HG03342 (cell line): ENCODE results near the gene CRYGS.
"Not testable (repeated sequence)": the region's sequence is repeated elsewhere in the genome, so short reads cannot be mapped to it uniquely, and the experiment has no call there.

Experiments
- ATAC-seq: cut with Tn5 transposase; IDR thresholded peaks from one replicate; pipeline ENCODE4 v1.9.1; 2021; ENCODE audit warnings: mild to moderate bottlenecking, moderate library complexity; ENCODE audit not compliant: unreplicated experiment

Gene CRYGS

GRCh38 chr3:186544281-186544680 lies at the start of gene CRYGS:
TSS of gene CRYGS (minus strand) at chr3:186544380. CDS start at chr3:186544326, 54 bp downstream.
- no peak for ATAC-seq

GRCh38 chr3:186593862-186594261 lies 49.7 kb upstream of the CRYGS start:
- no peak for ATAC-seq

GRCh38 chr3:186592682-186593081 lies 48.5 kb upstream of the CRYGS start:
- no peak for ATAC-seq

- no peak for ATAC-seq
Measured at GRCh38 chr3:186590580-186591295, 46.6 kb upstream of the CRYGS start.

GRCh38 chr3:186589856-186590579 lies 45.8 kb upstream of the CRYGS start:
- ATAC-seq = no peak

- no peak for ATAC-seq
Measured at GRCh38 chr3:186589121-186589520, 44.9 kb upstream of the CRYGS start.

- no peak for ATAC-seq
Measured at GRCh38 chr3:186588632-186589031, 44.5 kb upstream of the CRYGS start.

GRCh38 chr3:186587183-186587582 lies 43.0 kb upstream of the CRYGS start:
- no peak for ATAC-seq

GRCh38 chr3:186586245-186586644 lies 42.1 kb upstream of the CRYGS start:
- not testable (repeated sequence) for ATAC-seq

- no peak for ATAC-seq
Measured at GRCh38 chr3:186583831-186584230, 39.7 kb upstream of the CRYGS start.

GRCh38 chr3:186582541-186582940 lies 38.4 kb upstream of the CRYGS start:
- no peak for ATAC-seq

- ATAC-seq = no peak
Measured at GRCh38 chr3:186580785-186581184, 36.6 kb upstream of the CRYGS start.

GRCh38 chr3:186577521-186577920 lies 33.3 kb upstream of the CRYGS start:
- no peak for ATAC-seq

GRCh38 chr3:186571644-186572013 lies 27.4 kb upstream of the CRYGS start:
- ATAC-seq = no peak

- no peak for ATAC-seq
Measured at GRCh38 chr3:186570941-186571643, 26.9 kb upstream of the CRYGS start.

- ATAC-seq = peak; percentile 82
Measured at GRCh38 chr3:186570096-186570940, 26.1 kb upstream of the CRYGS start, which contains the start of gene DNAJB11. TSS of gene DNAJB11 (plus strand) at chr3:186570720. CDS start at chr3:186570898, 178 bp downstream.

- no peak for ATAC-seq
Measured at GRCh38 chr3:186569779-186570095, 25.6 kb upstream of the CRYGS start.

- not testable (repeated sequence) for ATAC-seq
Measured at GRCh38 chr3:186569361-186569760, 25.2 kb upstream of the CRYGS start.

GRCh38 chr3:186567072-186567921 lies 23.1 kb upstream of the CRYGS start, which contains the start of gene TBCCD1:
TSS of gene TBCCD1 (minus strand) at chr3:186567339. CDS start at chr3:186564329, 3,010 bp downstream.
- peak; percentile 37 for ATAC-seq

GRCh38 chr3:186566772-186567071 lies 22.5 kb upstream of the CRYGS start:
- ATAC-seq = no peak
